CD4-positive, alpha-beta T cell (primary cell): Measurements from ENCODE around the gene TMPRSS9. TPM values are rescaled to one million over a fixed set of nuclear protein-coding genes. Genes with fewer than 3 reads are reported as not detected.
"Not testable (repeated sequence)": the region's sequence is repeated elsewhere in the genome, so short reads cannot be mapped to it uniquely, and the experiment has no call there.

ENCODE experiments used
- ATAC-seq: fragments of 200-7000 bp; cut with Tn5 transposase; one replicate; pipeline ENCODE4 v1.10.0; 2022; ENCODE audit warnings: mild to moderate bottlenecking; ENCODE audit not compliant: poor library complexity
- CTCF ChIA-PET: fragments of 350-600 bp; sonication (Branson Sonifier 250); formaldehyde crosslinking; loops from one replicate; lab custom pipeline; 2021; ENCODE audit warnings: antibody characterized with exemption, inconsistent platforms; lab: Charles Lee
- POLR2A ChIA-PET: fragments of 350-600 bp; sonication (Branson Sonifier 250); formaldehyde crosslinking; loops from one replicate; lab custom pipeline; 2021; ENCODE audit warnings: antibody characterized with exemption, inconsistent platforms; lab: Charles Lee
- DNase-seq, 14 experiments: peaks; one replicate each; pipeline ENCODE4 v3.0.0-alpha.2; 2013 to 2020; ENCODE audit warnings: mixed read lengths in 2 of 14
- H3K27ac ChIP-seq, 2 donors: one replicate each; pipeline versions ENCODE4 v1.5.1 to v1.7.0; 2013; ENCODE audit warnings: low read length in 2 of 2, low read depth in 1 of 2, mild to moderate bottlenecking in 1 of 2
- H3K27me3 ChIP-seq, 2 experiments: 1 replicate in 1 of 2; 2 replicates in 1 of 2; pipeline versions ENCODE4 v1.6.1 to v1.7.0; 2013; ENCODE audit warnings: low read length in 2 of 2, control low read depth in 1 of 2, mild to moderate bottlenecking in 1 of 2, moderate library complexity in 1 of 2; ENCODE audit not compliant: insufficient read depth in 2 of 2, control insufficient read depth in 1 of 2
- H3K36me3 ChIP-seq: one replicate; pipeline ENCODE4 v1.6.1; 2013; ENCODE audit warnings: low read length, control low read depth; ENCODE audit not compliant: insufficient read depth
- H3K4me1 ChIP-seq: one replicate; pipeline ENCODE4 v1.6.1; 2013; ENCODE audit warnings: low read length, control low read depth; ENCODE audit not compliant: insufficient read depth
- H3K4me3 ChIP-seq: one replicate; pipeline ENCODE4 v1.5.1; 2013; ENCODE audit warnings: mild to moderate bottlenecking, low read length, moderate library complexity
- H3K9me3 ChIP-seq, 2 experiments: 1 replicate in 1 of 2; 2 replicates in 1 of 2; pipeline versions ENCODE4 v1.6.1 to v1.7.0; 2013; ENCODE audit warnings: low read length in 2 of 2, mild to moderate bottlenecking in 2 of 2, control low read depth in 1 of 2, moderate library complexity in 1 of 2; ENCODE audit not compliant: control insufficient read depth in 1 of 2, insufficient read depth in 1 of 2
- H3K27ac Mint-ChIP-seq: one replicate; pipeline ENCODE4 v1.8.0; 2020; ENCODE audit warnings: mixed read lengths
- H3K27me3 Mint-ChIP-seq: one replicate; pipeline ENCODE4 v1.8.0; 2021; ENCODE audit warnings: mixed read lengths
- H3K36me3 Mint-ChIP-seq: one replicate; pipeline ENCODE4 v1.8.0; 2021; ENCODE audit warnings: low read depth, mixed read lengths
- H3K4me1 Mint-ChIP-seq: one replicate; pipeline ENCODE4 v1.8.0; 2021; ENCODE audit warnings: low read depth, mixed read lengths
- H3K4me3 Mint-ChIP-seq: one replicate; pipeline ENCODE4 v1.8.0; 2020; ENCODE audit warnings: mild to moderate bottlenecking, mixed read lengths
- H3K9me3 Mint-ChIP-seq: one replicate; pipeline ENCODE4 v1.8.0; 2020; ENCODE audit warnings: mixed read lengths
- CTCF ChIP-seq: fragments of 200-600 bp; IDR thresholded peaks from one replicate; pipeline ENCODE4 v1.8.0; 2022; ENCODE audit warnings: antibody characterized with exemption, mild to moderate bottlenecking
- intact Hi-C, 2 experiments: fragments of 100-400 bp; cut with DNase I in 1 of 2; cut with micrococcal nuclease in 1 of 2; formaldehyde crosslinking; loops; one replicate each; pipeline versions ENCODE4 v1.15.1 to v1.9.0; 2023 to 2025; cut with DNase I, micrococcal nuclease
- total RNA-seq, 174 experiments: library from RNA in 2 of 174; stranded (reverse) in 2 of 174; gene quantifications; one replicate each; pipeline ENCODE4 v1.2.3 and lab custom pipeline; 2021 to 2026

Gene TMPRSS9
- total RNA-seq, 2 experiments from 2014 or later: not detected

- Mint-ChIP-seq H3K9me3 (no peaks in the 10 kb centered on the region), H3K36me3 (no peaks in the 10 kb centered on the region), H3K27ac (no peak overlapping the region), H3K4me3 (no peak overlapping the region), H3K4me1 (no peaks in the 10 kb centered on the region), H3K27me3 (no peaks in the 10 kb centered on the region)
- H3K4me3 ChIP-seq: no peak overlapping the region
- H3K36me3 ChIP-seq: no peaks in the 10 kb centered on the region
- peaks cover 0 to 7% of the 10 kb centered on the region in 2 experiments for H3K9me3 ChIP-seq
- peaks cover 0 to 2% of the 10 kb centered on the region in 2 experiments for H3K27me3 ChIP-seq
- ChIA-PET POLR2A (interaction anchor here (1.0 kb wide), 1 partner anchor 13 kb away, joined by 3 read pairs; no protein-coding TSS in a partner anchor), CTCF (no interaction called here)
- DNase-seq: no peak
- no peak for TF ChIP-seq CTCF
- no peaks in the 10 kb centered on the region for H3K4me1 ChIP-seq
- intact Hi-C loops: no loop called here
- no peak for ATAC-seq
- no peak overlapping the region for H3K27ac ChIP-seq
Observed at GRCh38 chr19:2415281-2415972, 55.4 kb downstream of the TMPRSS9 start.

GRCh38 chr19:2415973-2416319 lies 55.9 kb downstream of the TMPRSS9 start:
- no peak overlapping the region for H3K27ac ChIP-seq
- no peak for ATAC-seq
- ChIA-PET POLR2A (interaction anchor here (1.0 kb wide), 1 partner anchor 12 kb away, joined by 3 read pairs; no protein-coding TSS in a partner anchor), CTCF (no interaction called here)
- intact Hi-C loops: no loop called here
- no peak overlapping the region for H3K4me3 Mint-ChIP-seq
- H3K9me3 ChIP-seq: peaks cover 0 to 6% of the 10 kb centered on the region in 2 experiments
- H3K36me3 Mint-ChIP-seq: no peaks in the 10 kb centered on the region
- no peak for TF ChIP-seq CTCF
- DNase-seq: no peak
- H3K9me3 Mint-ChIP-seq: no peaks in the 10 kb centered on the region
- no peaks in the 10 kb centered on the region for H3K27me3 Mint-ChIP-seq
- H3K36me3 ChIP-seq: no peaks in the 10 kb centered on the region
- no peaks in the 10 kb centered on the region for H3K4me1 Mint-ChIP-seq
- H3K4me3 ChIP-seq: no peak overlapping the region
- no peak overlapping the region for H3K27ac Mint-ChIP-seq
- no peaks in the 10 kb centered on the region for H3K4me1 ChIP-seq
- no peaks in the 10 kb centered on the region for H3K27me3 ChIP-seq

- H3K27me3 ChIP-seq: no peaks in the 10 kb centered on the region
- POLR2A ChIA-PET: no interaction called here
- intact Hi-C loops: no loop called here
- ATAC-seq: no peak
- H3K27ac ChIP-seq: no peak overlapping the region
- no peaks in the 10 kb centered on the region for H3K36me3 ChIP-seq
- no peaks in the 10 kb centered on the region for H3K27me3 Mint-ChIP-seq
- no peaks in the 10 kb centered on the region for H3K4me1 Mint-ChIP-seq
- DNase-seq: no peak
- CTCF ChIA-PET: no interaction called here
- H3K4me1 ChIP-seq: no peaks in the 10 kb centered on the region
- no peaks in the 10 kb centered on the region for H3K9me3 Mint-ChIP-seq
- H3K9me3 ChIP-seq: peaks cover 0 to 6% of the 10 kb centered on the region in 2 experiments
- no peak overlapping the region for H3K4me3 Mint-ChIP-seq
- TF ChIP-seq CTCF: no peak
- H3K27ac Mint-ChIP-seq: no peak overlapping the region
- no peaks in the 10 kb centered on the region for H3K36me3 Mint-ChIP-seq
- H3K4me3 ChIP-seq: no peak overlapping the region
Observed at GRCh38 chr19:2416321-2417097, 56.4 kb downstream of the TMPRSS9 start.

- H3K27ac Mint-ChIP-seq, H3K4me3 ChIP-seq, H3K36me3 Mint-ChIP-seq, H3K36me3 ChIP-seq, H3K27me3 Mint-ChIP-seq, intact Hi-C loops, H3K4me1 ChIP-seq, POLR2A ChIA-PET, H3K4me1 Mint-ChIP-seq, DNase-seq, H3K9me3 ChIP-seq, H3K27me3 ChIP-seq, H3K4me3 Mint-ChIP-seq, ATAC-seq, CTCF ChIA-PET, H3K27ac ChIP-seq, H3K9me3 Mint-ChIP-seq: not testable (repeated sequence)
Observed at GRCh38 chr19:2417436-2417835, 57.4 kb downstream of the TMPRSS9 start.
